ENCODE results near the gene C2orf49.

Gene C2orf49

GRCh38 chr2:105307146-105307545 lies 30.2 kb upstream of the C2orf49 start:
- Histone ChIP-seq H2AK5ac (ENCODE audit: low read length) (no peak overlapping the region), H4K8ac (ENCODE audit: low read depth, low read length) (no peak overlapping the region), H2BK120ac (ENCODE audit: insufficient read depth, low read length, poor library complexity) (no peak overlapping the region), H3K27me3 (ENCODE audit: insufficient read depth, low read length) (no peaks in the 10 kb centered on the region), H3K14ac (ENCODE audit: low read length) (no peak overlapping the region), H3K79me2 (ENCODE audit: control insufficient read depth, insufficient read depth, low read length, poor library complexity) (peaks cover 4% of the 10 kb centered on the region), H3K23ac (ENCODE audit: low read length) (no peak overlapping the region), H3K79me1 (ENCODE audit: low read length) (no peaks in the 10 kb centered on the region), H4K91ac (ENCODE audit: low read depth, low read length) (no peak overlapping the region), H4K12ac (ENCODE audit: low read depth, low read length) (no peak overlapping the region), H2BK12ac (ENCODE audit: low read length) (no peak overlapping the region), H3K4me3 (ENCODE audit: low read depth, low read length) (no peak overlapping the region), H3K9ac (ENCODE audit: low read length) (no peak overlapping the region), H3K18ac (ENCODE audit: low read length) (no peak overlapping the region), H3K36me3 (ENCODE audit: control insufficient read depth in 1 of 2, insufficient read depth in 2 of 2, low read length in 2 of 2) (peaks cover 13 to 14% of the 10 kb centered on the region in 2 experiments), H3K27ac (ENCODE audit: low read depth, low read length) (no peak overlapping the region), H3K4me1 (ENCODE audit: control insufficient read depth in 1 of 2, insufficient read depth in 2 of 2, low read length in 2 of 2) (peaks cover 0 to 6% of the 10 kb centered on the region in 2 experiments), H2AFZ (ENCODE audit: insufficient read depth, low read length, poor library complexity) (no peak overlapping the region), H3K4ac (ENCODE audit: low read depth, low read length) (no peak overlapping the region), H3K4me2 (ENCODE audit: low read length) (no peak overlapping the region), H3K9me3 (ENCODE audit: insufficient read depth, low read depth, low read length) (no peaks in the 10 kb centered on the region), H2BK5ac (ENCODE audit: low read depth, low read length, poor library complexity) (no peak overlapping the region)
- DNase-seq: no peak
- WGBS (ENCODE audit: extremely low coverage, insufficient coverage, insufficient read length): no CpG with 5 or more reads among the region's 7 CpGs

DNA sequence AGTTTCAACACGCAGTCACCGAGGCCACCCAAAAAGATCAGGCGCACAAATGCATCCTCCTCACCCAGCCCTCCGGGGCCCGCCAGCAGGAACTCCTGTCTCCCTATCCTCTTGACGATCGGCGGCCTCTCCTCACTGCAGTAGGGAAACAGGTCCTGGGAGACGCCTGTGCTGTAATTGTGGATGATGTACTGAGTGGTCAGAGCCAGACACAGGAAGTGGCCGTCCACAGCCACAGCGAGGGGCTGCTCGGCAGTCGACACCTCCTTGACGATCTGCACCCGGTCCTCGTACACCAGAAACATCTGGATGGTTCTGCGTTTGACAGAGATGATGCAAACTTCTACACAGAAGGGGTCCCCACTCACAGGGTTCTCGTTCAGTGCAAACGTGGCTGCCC lies 29.8 kb upstream of the C2orf49 start:
- no peak overlapping the region for H3K18ac ChIP-seq (ENCODE audit: low read length)
- no peak for DNase-seq
- no peak overlapping the region for H2BK12ac ChIP-seq (ENCODE audit: low read length)
- H4K8ac ChIP-seq (ENCODE audit: low read depth, low read length): no peak overlapping the region
- H3K79me1 ChIP-seq (ENCODE audit: low read length): no peaks in the 10 kb centered on the region
- H3K23ac ChIP-seq (ENCODE audit: low read length): no peak overlapping the region
- no peak overlapping the region for H4K91ac ChIP-seq (ENCODE audit: low read depth, low read length)
- H3K4me2 ChIP-seq (ENCODE audit: low read length): no peak overlapping the region
- H4K12ac ChIP-seq (ENCODE audit: low read depth, low read length): no peak overlapping the region
- no peaks in the 10 kb centered on the region for H3K9me3 ChIP-seq (ENCODE audit: insufficient read depth, low read depth, low read length)
- no peak overlapping the region for H3K27ac ChIP-seq (ENCODE audit: low read depth, low read length)
- no peak overlapping the region for H3K9ac ChIP-seq (ENCODE audit: low read length)
- peaks cover 0 to 6% of the 10 kb centered on the region in 2 experiments for H3K4me1 ChIP-seq (ENCODE audit: control insufficient read depth in 1 of 2, insufficient read depth in 2 of 2, low read length in 2 of 2)
- no peak overlapping the region for H2BK5ac ChIP-seq (ENCODE audit: low read depth, low read length, poor library complexity)
- no peak overlapping the region for H2BK120ac ChIP-seq (ENCODE audit: insufficient read depth, low read length, poor library complexity)
- no peak overlapping the region for H3K4me3 ChIP-seq (ENCODE audit: low read depth, low read length)
- H3K27me3 ChIP-seq (ENCODE audit: insufficient read depth, low read length): no peaks in the 10 kb centered on the region
- H3K79me2 ChIP-seq (ENCODE audit: control insufficient read depth, insufficient read depth, low read length, poor library complexity): peaks cover 4% of the 10 kb centered on the region
- no peak overlapping the region for H2AFZ ChIP-seq (ENCODE audit: insufficient read depth, low read length, poor library complexity)
- peaks cover 13 to 14% of the 10 kb centered on the region in 2 experiments for H3K36me3 ChIP-seq (ENCODE audit: control insufficient read depth in 1 of 2, insufficient read depth in 2 of 2, low read length in 2 of 2)
- H3K14ac ChIP-seq (ENCODE audit: low read length): no peak overlapping the region
- WGBS (ENCODE audit: extremely low coverage, insufficient coverage, insufficient read length): no CpG with 5 or more reads among the region's 19 CpGs
- H2AK5ac ChIP-seq (ENCODE audit: low read length): no peak overlapping the region
- H3K4ac ChIP-seq (ENCODE audit: low read depth, low read length): no peak overlapping the region

- no peaks in the 10 kb centered on the region for H3K27me3 ChIP-seq (ENCODE audit: insufficient read depth, low read length)
- DNase-seq: no peak
- no peak overlapping the region for H3K23ac ChIP-seq (ENCODE audit: low read length)
- no peak overlapping the region for H4K12ac ChIP-seq (ENCODE audit: low read depth, low read length)
- no peak overlapping the region for H2AK5ac ChIP-seq (ENCODE audit: low read length)
- H3K4me3 ChIP-seq (ENCODE audit: low read depth, low read length): no peak overlapping the region
- H4K91ac ChIP-seq (ENCODE audit: low read depth, low read length): no peak overlapping the region
- H3K4ac ChIP-seq (ENCODE audit: low read depth, low read length): no peak overlapping the region
- H2BK120ac ChIP-seq (ENCODE audit: insufficient read depth, low read length, poor library complexity): no peak overlapping the region
- peaks cover 0 to 6% of the 10 kb centered on the region in 2 experiments for H3K4me1 ChIP-seq (ENCODE audit: control insufficient read depth in 1 of 2, insufficient read depth in 2 of 2, low read length in 2 of 2)
- H4K8ac ChIP-seq (ENCODE audit: low read depth, low read length): no peak overlapping the region
- no peak overlapping the region for H3K27ac ChIP-seq (ENCODE audit: low read depth, low read length)
- peaks cover 13 to 14% of the 10 kb centered on the region in 2 experiments for H3K36me3 ChIP-seq (ENCODE audit: control insufficient read depth in 1 of 2, insufficient read depth in 2 of 2, low read length in 2 of 2)
- no CpG with 5 or more reads among the region's 17 CpGs for WGBS (ENCODE audit: extremely low coverage, insufficient coverage, insufficient read length)
- H3K9me3 ChIP-seq (ENCODE audit: insufficient read depth, low read depth, low read length): no peaks in the 10 kb centered on the region
- H2BK5ac ChIP-seq (ENCODE audit: low read depth, low read length, poor library complexity): no peak overlapping the region
- H3K4me2 ChIP-seq (ENCODE audit: low read length): no peak overlapping the region
- no peak overlapping the region for H2BK12ac ChIP-seq (ENCODE audit: low read length)
- no peak overlapping the region for H2AFZ ChIP-seq (ENCODE audit: insufficient read depth, low read length, poor library complexity)
- H3K14ac ChIP-seq (ENCODE audit: low read length): no peak overlapping the region
- H3K79me1 ChIP-seq (ENCODE audit: low read length): no peaks in the 10 kb centered on the region
- peaks cover 4% of the 10 kb centered on the region for H3K79me2 ChIP-seq (ENCODE audit: control insufficient read depth, insufficient read depth, low read length, poor library complexity)
- H3K9ac ChIP-seq (ENCODE audit: low read length): no peak overlapping the region
- H3K18ac ChIP-seq (ENCODE audit: low read length): no peak overlapping the region
Observed at GRCh38 chr2:105307962-105308361, 29.4 kb upstream of the C2orf49 start.

DNA sequence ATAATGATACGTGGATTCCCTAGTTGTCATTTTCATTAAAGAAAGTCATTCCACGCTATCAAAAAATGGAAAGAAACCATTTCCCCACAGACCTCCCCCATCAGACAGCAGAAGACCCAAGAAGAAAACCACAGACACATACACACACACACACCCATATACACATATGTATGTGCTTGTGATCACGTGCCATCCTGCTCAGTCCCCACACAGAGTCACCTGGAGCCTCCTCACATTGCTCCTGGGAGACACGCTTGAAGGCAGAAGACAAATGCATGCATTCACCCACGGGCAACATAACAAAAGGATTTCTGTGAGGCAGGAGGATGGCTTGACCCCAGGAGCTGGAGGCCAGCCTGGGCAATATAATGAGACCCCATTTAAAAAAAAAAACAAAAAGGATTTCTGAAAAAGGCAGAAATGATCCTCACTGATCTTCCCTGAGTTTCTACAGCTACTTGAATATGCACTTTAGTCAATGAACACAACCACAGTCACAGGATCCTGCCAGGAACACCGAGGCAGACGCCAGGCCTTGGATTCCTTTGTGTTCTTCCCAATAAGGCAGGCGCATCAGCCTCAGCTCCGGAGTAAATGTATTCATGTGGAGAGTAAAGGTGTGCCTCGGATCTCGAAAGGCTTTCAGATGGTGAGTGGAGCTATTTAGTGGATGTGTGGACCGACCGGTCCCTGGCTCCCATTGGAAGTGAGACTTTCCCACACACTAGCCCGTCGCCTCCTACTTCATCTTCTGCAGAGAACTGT lies 28.8 kb upstream of the C2orf49 start:
- no peak overlapping the region for H3K18ac ChIP-seq (ENCODE audit: low read length)
- peaks cover 0 to 6% of the 10 kb centered on the region in 2 experiments for H3K4me1 ChIP-seq (ENCODE audit: control insufficient read depth in 1 of 2, insufficient read depth in 2 of 2, low read length in 2 of 2)
- no peaks in the 10 kb centered on the region for H3K79me1 ChIP-seq (ENCODE audit: low read length)
- H3K36me3 ChIP-seq (ENCODE audit: control insufficient read depth in 1 of 2, insufficient read depth in 2 of 2, low read length in 2 of 2): peaks cover 13 to 14% of the 10 kb centered on the region in 2 experiments
- H3K27me3 ChIP-seq (ENCODE audit: insufficient read depth, low read length): no peaks in the 10 kb centered on the region
- no peak overlapping the region for H4K12ac ChIP-seq (ENCODE audit: low read depth, low read length)
- no peak overlapping the region for H3K4me3 ChIP-seq (ENCODE audit: low read depth, low read length)
- no CpG with 5 or more reads among the region's 15 CpGs for WGBS (ENCODE audit: extremely low coverage, insufficient coverage, insufficient read length)
- H3K4me2 ChIP-seq (ENCODE audit: low read length): no peak overlapping the region
- H3K27ac ChIP-seq (ENCODE audit: low read depth, low read length): no peak overlapping the region
- no peak overlapping the region for H2BK12ac ChIP-seq (ENCODE audit: low read length)
- no peak overlapping the region for H2AFZ ChIP-seq (ENCODE audit: insufficient read depth, low read length, poor library complexity)
- H3K23ac ChIP-seq (ENCODE audit: low read length): no peak overlapping the region
- H3K9me3 ChIP-seq (ENCODE audit: insufficient read depth, low read depth, low read length): no peaks in the 10 kb centered on the region
- no peak overlapping the region for H3K14ac ChIP-seq (ENCODE audit: low read length)
- H2BK120ac ChIP-seq (ENCODE audit: insufficient read depth, low read length, poor library complexity): no peak overlapping the region
- H3K79me2 ChIP-seq (ENCODE audit: control insufficient read depth, insufficient read depth, low read length, poor library complexity): peaks cover 4% of the 10 kb centered on the region
- H4K91ac ChIP-seq (ENCODE audit: low read depth, low read length): no peak overlapping the region
- no peak overlapping the region for H2AK5ac ChIP-seq (ENCODE audit: low read length)
- DNase-seq: no peak
- no peak overlapping the region for H3K9ac ChIP-seq (ENCODE audit: low read length)
- no peak overlapping the region for H3K4ac ChIP-seq (ENCODE audit: low read depth, low read length)
- H4K8ac ChIP-seq (ENCODE audit: low read depth, low read length): no peak overlapping the region
- no peak overlapping the region for H2BK5ac ChIP-seq (ENCODE audit: low read depth, low read length, poor library complexity)
